ENCODE data around the gene CFHR4. TPM values are rescaled to one million over a fixed set of nuclear protein-coding genes. Genes with fewer than 3 reads are reported as not detected.
"Not testable (repeated sequence)": the region's sequence is repeated elsewhere in the genome, so short reads cannot be mapped to it uniquely, and the experiment has no call there.

CFHR4 gene
- total RNA-seq, result not detected
- long read RNA-seq, result 0 reads

DNA sequence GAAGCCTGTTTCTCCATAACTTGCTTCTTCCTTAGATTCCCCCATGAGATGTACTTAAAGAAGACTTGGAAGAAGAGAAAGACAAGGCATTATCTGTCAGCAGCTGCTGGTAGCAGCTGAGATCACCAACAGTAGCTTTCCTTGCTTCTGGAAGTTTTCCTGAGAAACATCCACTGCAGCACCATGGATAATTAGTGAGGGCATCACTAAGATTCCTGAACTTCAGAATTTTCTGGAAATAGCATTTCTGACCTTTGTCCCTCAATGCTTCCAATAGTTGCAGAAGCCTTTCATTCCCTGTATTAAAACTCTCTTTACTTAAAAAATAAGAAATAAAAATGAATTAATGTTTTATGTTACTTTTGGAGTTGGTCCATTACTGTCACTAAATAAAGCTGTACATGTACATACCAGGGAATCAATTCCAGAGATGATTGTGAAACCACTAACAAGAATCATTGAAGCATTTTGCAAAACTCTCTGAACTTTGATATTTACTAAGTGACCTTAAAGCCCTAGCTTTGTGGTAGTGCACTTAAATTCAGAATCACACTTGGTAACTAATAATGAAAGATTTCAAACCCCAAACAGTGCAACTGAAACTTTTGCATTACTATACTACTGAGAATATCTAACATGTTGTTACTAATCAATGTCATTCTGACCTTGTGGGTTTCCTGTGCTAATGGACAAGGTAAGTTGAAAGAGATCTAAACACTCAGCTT is at the start of gene CFHR4:
CFHR4 (plus strand) TSS at position 538 of the 725 bp plus-strand sequence; CDS start at position 637, 99 bp downstream.
- intact Hi-C loops (cut with DNase I), result no loop called here
- DNase-seq (no peak), ATAC-seq (ENCODE audit: poor library complexity) (no peak)

DNA sequence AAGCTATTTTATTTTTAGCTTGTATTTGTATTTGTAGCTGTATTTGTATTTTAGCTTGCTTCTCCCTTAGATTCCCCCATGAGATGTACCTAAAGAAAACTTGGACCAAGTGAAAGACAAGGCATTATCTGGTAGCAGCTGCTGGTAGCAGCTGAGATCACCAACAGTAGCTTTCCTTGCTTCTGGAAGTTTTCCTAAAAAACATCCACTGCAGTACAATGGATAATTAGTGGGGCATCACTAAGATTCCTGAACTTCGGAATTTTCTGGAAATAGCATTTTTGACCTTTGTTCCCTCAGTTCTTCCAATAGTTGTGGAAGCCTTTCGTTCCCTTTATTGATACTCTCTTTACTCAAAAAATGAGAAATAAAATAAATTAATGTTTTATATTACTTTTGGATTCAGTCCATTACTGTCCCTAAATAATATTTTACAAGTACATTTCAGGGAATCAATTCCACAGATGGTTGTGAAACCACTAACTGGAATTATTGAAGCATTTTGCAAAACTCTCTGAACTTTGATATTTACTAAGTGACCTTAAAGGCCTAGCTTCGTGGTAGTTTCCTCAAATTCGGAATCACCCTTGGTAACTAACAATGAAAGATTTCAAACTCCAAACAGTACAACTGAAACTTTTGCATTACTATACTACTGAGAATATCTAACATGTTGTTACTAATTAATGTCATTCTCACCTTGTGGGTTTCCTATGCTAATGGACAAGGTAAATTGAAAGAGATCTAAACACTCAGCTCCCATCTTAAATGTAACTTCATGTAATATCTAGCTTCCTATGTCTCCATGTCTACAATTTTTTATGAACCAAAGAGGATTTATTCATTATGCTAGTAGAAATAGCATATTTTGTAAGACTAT is 38.0 kb upstream of the CFHR4 start:
- intact Hi-C loops (cut with DNase I); DNase-seq; ATAC-seq (ENCODE audit: poor library complexity): not testable (repeated sequence)

DNA sequence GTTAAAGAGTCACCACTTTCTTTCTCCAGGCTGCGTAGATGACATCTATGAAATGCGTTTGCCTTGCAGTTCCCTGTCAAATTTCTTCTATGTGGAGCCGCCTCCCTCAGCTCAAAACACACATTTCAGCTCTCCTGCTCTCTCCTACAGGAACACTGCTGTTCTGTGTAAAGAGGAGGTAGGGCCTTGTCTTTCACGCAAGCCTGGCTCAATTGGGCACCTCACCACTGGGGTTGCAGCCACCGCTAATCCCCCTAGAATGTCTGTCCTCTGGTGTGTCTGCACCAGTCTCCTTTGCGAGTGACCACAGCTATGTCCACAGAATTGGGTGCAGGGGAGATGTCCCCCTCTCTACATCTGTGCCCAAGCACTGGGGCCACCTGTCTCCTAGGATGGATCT is 31.8 kb upstream of the CFHR4 start:
- intact Hi-C loops (cut with DNase I), result no loop called here
- no peak for ATAC-seq (ENCODE audit: poor library complexity)
- no peak for DNase-seq

DNA sequence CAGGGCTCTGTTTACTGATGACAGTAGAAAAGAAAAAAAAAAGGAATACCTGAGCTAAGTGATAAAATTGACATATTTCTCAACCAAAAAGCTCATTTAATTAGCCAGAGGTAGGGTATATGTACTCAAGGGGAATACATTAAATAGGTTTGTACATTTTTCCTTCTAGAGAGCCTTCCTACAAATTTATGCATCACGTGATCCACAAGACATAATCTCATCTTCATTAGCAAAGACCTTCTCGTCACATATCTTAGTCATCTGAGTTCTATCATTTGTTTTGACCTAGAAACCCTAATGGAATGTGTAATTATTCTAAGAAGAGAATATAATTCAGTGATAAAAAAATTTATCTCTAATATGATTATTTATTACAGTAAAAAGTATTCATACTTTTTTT is 30.7 kb upstream of the CFHR4 start:
- DNase-seq, result no peak
- intact Hi-C loops (cut with DNase I), result no loop called here
- ATAC-seq (ENCODE audit: poor library complexity), result no peak

DNA sequence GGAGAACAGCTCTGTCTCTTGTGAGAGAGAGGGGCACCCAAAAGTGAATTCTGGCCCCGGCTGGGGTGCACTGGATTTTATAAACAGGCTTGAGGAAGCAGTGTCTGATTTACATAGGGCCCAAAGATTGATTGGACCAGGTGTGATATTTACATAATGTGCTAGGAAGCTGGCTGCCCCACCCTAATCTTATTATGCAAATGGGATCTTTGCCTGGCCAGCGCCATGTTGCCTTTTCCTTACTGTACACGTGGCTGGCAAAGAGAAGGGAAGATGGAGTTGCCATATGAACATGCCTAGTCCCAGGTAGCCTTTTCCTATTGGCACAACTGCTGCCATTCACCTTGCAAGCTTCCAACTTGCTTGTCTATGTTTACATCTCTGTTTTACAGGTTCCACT is 29.0 kb upstream of the CFHR4 start:
- intact Hi-C loops (cut with DNase I), result no loop called here
- ATAC-seq (ENCODE audit: poor library complexity) (no peak), DNase-seq (no peak)

DNA sequence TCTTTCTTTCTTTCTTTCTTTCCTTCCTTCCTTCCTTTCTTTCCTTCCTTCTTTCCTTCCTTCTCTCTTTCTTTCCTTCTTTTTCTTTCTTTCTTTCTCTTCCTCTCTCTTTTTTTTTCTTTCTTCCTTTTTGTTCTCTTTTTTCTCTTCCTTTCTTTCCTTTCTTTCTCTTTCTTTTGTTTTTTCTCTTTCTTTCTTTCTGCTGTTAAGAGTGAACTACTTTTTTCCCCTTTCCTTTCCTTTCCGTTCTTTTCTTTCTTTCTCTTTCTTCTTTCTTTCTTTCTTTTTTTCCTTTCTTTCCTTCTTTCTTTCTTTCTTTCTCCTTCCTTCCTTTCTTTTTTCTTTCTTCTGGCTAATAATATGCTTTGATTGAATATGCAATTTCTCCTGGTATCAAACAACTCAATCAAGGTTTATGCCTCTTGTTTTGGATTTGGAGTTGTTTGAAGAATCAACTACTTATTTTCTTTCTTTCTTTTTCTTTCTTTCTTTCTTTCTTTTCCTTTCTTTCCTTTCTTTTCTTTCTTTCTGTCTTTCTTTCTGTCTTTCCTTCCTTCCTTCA is 27.4 kb upstream of the CFHR4 start:
- intact Hi-C loops (cut with DNase I), result no loop called here
- ATAC-seq (ENCODE audit: poor library complexity), result no peak
- no peak for DNase-seq

DNA sequence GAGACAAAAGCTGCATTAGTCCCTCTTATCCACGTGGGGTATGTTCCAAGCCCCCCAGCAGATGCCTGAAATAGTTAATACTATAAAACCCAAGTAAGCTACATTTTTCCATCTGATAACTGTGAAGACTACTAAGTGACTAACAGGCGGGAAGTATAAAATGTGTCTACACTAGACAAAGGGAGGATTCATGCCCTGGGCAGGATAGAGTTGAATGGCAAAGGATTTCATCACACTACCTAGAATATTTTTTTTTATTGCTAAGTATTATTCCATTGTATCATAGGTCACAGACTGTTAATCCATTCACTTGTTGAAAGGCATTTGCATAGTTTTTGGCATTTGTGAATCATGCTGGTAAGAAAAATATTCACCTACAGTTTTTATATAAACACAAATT is 26.4 kb upstream of the CFHR4 start:
- intact Hi-C loops (cut with DNase I), result no loop called here

DNA sequence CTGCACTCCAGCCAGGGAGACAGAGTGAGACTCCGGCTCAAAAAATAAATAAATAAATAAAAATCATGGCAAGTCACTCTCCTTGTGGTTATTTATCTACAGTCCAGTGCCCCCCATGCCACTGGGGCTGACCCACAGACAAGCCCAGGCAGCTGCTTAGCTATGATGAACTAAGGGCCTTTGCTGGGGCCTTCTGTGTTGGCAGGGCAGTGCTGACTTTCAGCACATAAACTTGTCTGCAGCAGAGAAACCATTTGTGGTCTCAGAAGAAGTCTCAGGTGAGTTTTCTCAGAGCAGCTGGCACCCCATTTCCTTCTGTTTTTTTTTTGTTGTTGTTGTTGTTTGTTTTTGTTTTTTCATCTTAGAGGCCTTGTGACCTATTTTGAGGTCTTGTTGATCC is 20.9 kb upstream of the CFHR4 start:
- intact Hi-C loops (cut with DNase I), result no loop called here
- DNase-seq (no peak), ATAC-seq (ENCODE audit: poor library complexity) (no peak)

More for the DNA sequence above, 26.4 kb upstream of the CFHR4 start:
- no peak for DNase-seq
- ATAC-seq (ENCODE audit: poor library complexity), result no peak

DNA sequence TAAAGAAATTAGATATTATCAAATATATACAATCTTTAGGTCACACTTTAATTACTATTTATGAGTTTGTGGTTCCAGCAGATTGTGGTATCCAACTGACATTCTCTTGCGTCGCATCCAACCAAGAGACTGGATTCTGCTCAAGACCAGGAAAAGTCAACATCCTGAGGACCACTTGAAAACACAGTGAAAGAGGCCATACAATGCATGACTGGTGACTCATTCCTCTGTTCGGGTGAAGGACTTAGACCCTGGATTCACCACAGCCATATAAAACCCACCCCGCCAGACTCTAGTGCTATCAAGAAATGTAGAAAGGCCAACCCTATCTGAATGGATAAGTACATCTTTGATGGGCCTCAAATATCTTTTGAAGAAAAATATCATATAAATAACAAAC is 14.5 kb upstream of the CFHR4 start:
- no peak for DNase-seq
- intact Hi-C loops (cut with DNase I), result no loop called here
- ATAC-seq (ENCODE audit: poor library complexity), result no peak

DNA sequence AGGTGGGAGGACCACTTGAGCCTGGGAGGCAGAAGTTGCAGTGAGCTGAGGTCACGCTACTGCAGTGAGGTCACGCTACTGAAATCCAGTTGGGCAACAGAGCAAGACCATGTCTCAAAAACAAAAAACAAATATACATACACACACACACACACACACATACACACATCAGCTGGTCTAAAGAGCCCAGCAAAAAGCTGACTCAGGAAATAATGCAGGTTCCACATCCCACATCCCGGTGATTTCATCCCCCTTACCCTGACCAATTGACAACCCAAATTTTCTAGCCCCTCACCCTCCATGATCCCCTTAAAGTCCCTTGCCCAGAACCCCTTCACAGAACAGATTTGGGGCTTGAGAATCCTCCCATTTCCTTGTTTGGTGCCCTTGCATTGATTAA is 11.9 kb upstream of the CFHR4 start:
- ATAC-seq (ENCODE audit: poor library complexity) (no peak), DNase-seq (no peak)
- intact Hi-C loops (cut with DNase I), result no loop called here

DNA sequence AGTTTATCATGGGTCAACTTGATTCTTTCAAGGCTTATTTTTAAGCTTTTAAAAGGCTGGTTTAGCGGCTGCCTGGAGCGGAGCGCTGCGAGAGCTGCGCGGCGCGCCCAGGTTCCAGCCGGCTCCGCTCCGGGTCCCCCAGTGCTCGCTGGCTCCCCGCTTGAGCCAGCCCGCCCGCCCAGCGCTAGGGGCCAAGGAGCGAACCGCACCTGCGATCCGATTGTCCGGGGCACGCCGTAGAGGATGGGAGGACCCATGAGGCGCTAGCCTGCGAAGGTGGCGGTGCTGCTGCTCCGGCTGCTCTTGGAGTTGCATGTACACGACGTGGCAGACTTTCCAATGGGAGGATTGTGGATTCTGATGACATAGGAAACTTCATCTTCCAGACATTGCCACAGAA is 9.9 kb upstream of the CFHR4 start:
- ATAC-seq (ENCODE audit: poor library complexity) (no peak), DNase-seq (no peak)
- intact Hi-C loops (cut with DNase I), result no loop called here

DNA sequence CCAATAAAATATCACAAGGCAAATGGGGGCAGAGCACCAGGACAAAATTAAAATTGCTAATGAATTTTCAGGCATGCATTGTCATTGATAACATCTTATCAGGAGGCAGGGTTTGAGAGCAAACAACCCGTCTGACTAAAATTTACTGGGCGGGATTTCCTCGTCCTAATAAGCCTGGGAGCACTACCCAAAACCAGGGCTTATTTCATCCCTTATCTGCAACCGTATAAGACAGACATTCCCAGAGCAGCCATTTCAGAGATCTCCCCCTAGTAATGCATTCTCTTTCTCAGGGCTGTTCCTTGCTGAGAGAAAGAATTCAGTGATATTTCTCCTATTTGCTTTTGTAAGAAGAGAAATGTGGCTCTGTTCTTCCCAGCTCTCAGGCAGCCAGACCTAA is 1.3 kb upstream of the CFHR4 start:
- intact Hi-C loops (cut with DNase I); ATAC-seq (ENCODE audit: poor library complexity); DNase-seq: not testable (repeated sequence)

DNA sequence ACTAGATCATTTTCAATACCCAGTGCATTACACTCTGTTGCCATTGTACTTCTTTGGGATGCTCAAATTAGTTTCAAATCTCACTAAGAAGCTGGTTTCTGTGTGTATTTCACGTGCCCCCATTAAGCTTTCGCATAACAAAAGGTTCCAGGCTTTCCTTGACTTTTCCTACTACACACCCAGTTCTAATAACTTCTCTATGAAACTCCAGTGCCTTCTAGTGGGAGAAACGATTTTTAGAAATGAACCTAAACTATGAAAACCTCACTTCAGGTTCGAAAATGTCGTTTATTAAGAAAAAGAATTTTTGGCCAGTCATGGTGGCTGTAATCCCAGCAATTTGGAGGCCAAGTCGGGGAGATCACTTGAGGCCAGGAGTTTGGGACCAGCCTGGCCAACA is 2.8 kb downstream of the CFHR4 start:
- DNase-seq (no peak), ATAC-seq (ENCODE audit: poor library complexity) (no peak)
- intact Hi-C loops (cut with DNase I), result no loop called here

DNA sequence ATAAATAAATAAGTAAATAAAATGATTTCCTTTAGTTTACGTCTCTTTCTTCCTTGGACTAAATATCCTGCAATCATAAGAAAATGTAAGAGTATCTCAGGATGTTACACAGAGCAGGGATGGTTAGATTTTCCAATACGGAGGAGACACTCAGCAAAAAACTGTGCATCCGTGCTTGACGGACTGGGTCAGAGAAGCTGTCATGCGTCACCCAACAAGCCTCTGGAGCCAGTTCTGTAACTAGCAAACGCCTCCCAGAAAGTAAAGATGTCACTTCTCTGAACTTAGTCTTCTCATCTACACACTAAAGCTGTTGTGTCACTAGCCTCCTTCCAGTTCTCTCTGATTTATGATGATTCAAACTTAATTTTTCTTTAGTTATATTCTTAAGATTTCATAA is 3.4 kb downstream of the CFHR4 start:
- intact Hi-C loops (cut with DNase I), result no loop called here
- ATAC-seq (ENCODE audit: poor library complexity) (no peak), DNase-seq (no peak)

DNA sequence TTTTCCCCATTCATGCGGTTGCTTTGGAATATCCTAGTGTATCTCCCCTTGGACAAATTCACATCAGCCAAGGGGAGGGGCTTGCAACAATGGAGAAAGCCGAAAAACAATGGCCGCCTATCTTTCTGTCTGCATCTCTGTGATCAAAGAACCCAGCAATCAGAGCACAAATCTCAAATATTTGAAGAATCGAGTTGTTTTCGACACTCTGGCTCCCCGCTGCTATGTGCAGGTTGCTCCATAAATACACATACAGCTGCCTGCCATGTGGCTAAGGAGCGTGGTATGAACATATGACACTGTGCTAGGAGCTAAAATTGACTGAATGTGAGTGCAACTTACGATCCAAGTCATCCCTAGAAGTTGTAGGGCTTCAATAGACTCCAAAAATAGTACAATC is 8.5 kb downstream of the CFHR4 start:
- ATAC-seq (ENCODE audit: poor library complexity) (no peak), DNase-seq (no peak)
- intact Hi-C loops (cut with DNase I), result no loop called here

DNA sequence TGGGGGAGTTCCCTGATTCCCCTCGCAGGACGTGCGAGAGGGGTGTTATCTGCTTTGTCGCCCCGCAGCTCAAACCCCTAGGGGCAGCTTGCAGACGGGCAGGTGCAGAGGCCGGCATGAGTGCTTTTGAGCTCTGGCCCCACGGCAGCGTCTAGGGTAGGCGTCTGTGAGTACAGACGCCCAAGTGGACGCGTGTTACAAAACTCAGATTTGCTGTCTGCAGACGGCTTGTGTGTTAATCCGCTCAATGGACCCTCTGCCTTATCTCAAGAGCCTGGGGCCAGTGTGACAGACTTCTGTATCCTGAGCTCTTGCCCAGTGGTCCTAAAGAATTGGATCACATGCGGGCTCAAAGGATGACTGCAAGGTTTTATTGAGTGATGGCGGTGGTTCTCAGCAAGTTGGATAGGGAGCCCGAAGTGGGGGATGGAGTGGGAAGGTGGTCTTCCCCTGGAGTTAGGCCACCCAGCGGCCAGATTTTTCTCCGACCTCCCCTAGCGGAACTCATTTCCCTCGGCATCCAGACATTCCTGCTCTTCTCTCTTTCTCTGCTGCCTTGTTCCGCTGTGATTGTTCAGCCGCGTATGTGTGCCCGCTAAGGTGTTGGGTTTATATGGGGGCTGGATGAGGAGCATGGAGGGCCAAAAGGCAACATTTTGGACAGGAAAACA is 9.4 kb downstream of the CFHR4 start:
- ATAC-seq (ENCODE audit: poor library complexity), result no peak
- intact Hi-C loops (cut with DNase I), result no loop called here
- no peak for DNase-seq

DNA sequence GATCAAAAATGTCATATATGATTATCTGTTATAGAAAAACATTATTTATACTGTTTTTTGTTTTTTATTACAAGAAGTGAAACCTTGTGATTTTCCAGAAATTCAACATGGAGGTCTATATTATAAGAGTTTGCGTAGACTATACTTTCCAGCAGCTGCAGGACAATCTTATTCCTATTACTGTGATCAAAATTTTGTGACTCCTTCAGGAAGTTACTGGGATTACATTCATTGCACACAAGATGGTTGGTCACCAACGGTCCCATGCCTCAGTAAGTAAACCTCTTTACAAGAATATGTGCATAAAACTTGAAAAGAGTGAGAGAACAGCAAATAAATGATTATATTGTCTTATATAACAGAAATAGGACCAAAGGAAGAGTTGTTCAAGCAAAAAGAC is 14.5 kb downstream of the CFHR4 start:
- ATAC-seq (ENCODE audit: poor library complexity), result no peak
- intact Hi-C loops (cut with DNase I), result no loop called here
- DNase-seq, result no peak

DNA sequence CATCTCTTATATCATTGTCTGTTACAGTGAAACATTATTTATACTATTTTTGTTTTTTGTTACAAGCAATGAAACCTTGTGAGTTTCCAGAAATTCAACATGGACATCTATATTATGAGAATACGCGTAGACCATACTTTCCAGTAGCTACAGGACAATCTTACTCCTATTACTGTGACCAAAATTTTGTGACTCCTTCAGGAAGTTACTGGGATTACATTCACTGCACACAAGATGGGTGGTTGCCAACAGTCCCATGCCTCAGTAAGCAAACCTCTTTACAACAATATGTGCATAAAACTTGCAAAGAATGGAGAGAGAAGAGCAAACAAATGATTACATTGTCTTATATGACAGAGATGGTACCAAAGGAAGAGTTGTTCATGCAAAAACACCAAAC is 22.4 kb downstream of the CFHR4 start:
- ATAC-seq (ENCODE audit: poor library complexity), result no peak
- no peak for DNase-seq
- intact Hi-C loops (cut with DNase I), result no loop called here

DNA sequence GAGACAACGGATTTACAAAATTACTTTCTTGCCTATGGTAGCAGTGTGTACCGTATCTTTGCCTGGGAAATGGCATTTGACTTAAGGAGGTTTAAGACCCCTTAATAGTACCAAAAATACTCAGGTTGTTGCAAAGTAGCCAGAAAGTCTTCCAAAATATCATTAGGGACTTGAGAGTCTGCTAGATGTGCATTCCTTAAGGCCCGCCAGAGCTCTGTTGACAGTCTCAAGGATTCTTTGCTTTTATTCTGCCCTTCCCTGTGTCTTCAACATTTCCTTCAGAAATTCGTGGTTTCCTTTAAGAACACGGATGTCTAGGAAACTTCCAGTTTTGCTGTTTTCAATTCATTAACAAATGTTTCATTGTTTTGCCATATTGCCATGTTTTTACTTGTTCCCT is 24.4 kb downstream of the CFHR4 start:
- DNase-seq; intact Hi-C loops (cut with DNase I); ATAC-seq (ENCODE audit: poor library complexity): not testable (repeated sequence)
